ENCODE measurements around the gene RTKN2.

The RTKN2 gene

DNA sequence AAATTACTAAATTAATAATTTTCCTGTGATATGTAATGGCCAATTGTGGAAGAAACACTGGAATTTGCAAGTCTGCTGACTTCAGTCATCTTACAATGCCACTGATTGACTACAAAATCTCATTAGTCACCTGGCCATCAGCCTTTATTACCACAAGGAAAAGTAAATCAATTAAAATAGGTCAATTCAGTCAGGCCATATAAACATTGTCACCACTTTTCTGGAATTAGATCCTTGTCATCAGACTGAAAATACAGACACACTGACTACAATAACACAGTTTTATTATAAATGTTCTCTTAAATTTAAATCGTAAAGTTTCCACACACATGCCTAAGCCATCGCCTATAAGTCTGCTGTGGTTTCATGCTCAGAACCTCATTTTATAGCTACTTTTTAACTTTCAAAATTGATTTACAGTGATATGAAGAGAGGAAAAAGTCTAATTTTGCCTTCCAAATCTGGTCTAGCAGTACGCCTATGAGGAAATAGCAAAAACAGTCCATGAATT is 54.2 kb downstream of the RTKN2 start:
- DNase-seq = no peak

- no peak for DNase-seq
These were observed 62.8 kb downstream of the RTKN2 start for GRCh38 chr10:62205750-62206399.

- no peak for DNase-seq
These were observed 69.1 kb downstream of the RTKN2 start for GRCh38 chr10:62199584-62199983.

DNA sequence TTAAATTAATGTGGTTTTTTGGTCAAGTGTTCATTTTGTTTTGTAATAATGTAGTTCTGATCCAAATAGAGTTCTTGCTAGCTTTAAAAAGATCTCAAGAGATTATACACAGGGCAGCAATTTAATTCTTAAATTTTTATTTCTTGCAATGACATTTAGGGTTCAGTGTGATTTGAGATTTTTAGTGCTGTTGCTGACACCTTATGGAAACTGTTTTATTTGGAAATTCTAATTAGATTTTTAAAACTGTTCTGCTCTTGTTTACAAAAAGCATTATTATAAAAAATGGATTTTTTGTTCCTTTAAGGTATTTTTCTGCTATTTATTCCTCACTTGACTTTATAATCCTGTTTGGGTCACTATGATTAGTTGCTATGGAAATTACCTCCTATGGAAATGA is 72.1 kb downstream of the RTKN2 start:
- no peak for DNase-seq

DNA sequence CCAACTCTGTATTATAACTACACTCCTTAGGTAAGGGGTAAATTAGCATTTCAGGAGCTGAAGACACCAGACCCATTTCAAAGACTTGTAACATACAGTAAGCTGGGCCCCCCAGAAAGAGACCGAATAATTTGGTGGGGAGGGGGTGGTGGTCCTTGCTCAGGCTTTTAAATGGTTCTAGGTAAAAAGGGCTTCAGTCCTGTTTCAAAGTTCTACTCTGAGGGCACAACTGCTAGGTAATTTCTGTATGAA is 73.0 kb downstream of the RTKN2 start:
- no peak for DNase-seq

DNA sequence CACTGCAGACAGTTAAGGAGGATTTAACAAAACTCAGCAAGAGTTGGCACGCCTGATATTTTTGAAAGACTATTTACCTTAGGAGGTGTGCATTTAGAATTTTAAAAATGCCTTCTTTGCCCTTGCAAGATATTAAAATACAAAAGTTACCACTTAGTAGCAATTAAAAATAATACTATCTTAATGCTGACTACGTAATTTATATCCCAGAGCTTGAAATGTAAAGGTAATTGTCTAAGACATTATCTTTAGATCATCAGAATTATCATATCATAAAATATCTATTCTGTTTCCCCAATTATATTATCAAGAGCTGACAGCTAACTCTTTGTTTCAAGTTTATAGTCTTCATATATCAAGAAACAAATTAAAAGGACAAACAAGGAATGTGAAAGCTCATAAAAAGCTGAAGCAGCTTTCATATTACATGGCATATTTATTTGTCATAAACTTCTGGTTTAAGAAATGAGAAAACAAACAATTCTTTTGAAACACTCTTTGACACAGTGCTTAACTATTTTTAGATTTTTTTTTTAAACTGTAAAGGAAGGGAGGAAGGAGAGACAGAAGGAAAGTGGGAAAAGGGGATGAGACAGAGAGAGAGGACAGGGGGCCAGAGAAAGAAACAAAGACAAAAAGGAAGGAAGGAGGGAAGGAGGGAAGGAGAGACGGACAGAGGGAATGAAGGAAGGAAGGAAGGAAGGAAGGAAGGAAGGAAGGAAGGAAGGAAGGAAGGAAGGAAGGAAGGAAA is 73.5 kb downstream of the RTKN2 start:
- DNase-seq = no peak

DNA sequence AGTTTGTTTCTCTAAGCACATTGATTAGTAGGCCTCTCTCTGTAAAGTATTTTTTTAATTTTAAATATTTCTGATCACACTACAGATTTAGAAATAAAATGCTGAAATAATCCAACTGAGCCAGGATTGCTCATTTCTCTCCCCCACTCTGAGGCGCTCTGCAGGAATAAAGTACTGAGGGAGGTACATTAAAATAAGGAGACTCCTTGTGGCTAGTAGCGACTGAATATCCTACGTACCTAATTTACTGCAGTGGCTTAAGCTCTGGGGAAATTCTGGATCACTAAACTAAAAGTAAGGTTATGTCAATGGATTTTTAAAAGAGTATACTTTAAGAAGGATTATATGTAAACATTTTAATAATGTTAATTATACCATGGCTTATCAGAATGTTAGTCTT is 75.2 kb downstream of the RTKN2 start:
- DNase-seq = no peak

GRCh38 chr10:62189131-62189530 is 79.5 kb downstream of the RTKN2 start:
- no peak for DNase-seq

- DNase-seq = no peak
These were observed 80.5 kb downstream of the RTKN2 start for GRCh38 chr10:62188021-62188616.

DNA sequence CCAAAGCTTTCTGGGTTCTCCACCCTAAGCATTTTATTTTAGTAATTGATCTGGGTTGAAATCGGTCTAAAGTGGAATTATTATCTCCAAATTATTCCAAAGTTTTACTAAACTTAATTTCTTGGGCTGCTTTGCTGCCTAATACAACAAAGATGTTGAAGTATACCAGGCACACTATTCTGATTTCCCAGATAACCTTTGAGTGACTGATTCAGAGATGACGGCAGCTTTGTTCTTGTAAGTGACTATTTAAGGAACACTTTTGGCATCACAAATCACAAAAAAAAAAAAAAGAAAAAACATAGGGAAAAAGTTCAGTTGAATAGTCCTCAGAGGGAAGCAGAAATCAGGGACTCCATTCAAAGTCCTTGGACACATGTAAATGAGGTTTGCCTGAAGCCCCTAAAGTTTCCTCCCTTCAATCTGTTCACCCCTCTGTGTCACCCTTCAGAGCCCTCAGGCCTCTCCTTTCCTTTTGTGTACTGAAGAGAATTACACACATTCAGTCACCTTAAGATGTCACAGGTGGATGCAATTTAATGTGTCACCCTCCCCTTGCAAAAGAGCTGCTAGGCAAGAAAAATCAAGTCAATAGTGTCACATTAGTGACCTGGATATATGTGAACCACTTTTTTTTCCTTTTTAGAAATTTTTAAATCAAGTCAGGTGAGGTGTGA is 81.5 kb downstream of the RTKN2 start:
- DNase-seq = no peak

GRCh38 chr10:62185919-62186692 is 82.5 kb downstream of the RTKN2 start:
- DNase-seq = no peak

- DNase-seq = no peak
These were observed 84.5 kb downstream of the RTKN2 start for GRCh38 chr10:62183857-62184795.

DNA sequence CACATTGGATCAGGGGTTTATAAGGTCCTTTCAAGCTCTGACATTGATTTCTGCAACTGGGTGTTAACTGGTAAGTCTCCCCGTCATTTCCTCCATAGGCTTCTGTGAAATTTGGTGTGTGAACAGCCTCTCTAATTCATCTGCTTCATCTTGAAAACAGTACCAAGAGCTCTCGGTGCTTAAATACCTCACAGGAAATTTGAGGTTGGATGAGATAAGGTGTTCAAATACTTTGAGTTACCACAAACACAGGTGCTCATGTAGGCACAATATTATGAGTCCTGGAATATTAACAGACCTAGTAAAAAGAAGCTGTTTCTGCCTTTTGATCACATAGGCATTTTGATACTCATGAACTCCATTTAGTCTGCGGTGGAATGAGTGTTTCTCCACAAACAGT is 85.2 kb downstream of the RTKN2 start:
- DNase-seq = no peak

- no peak for DNase-seq
These were observed 86.0 kb downstream of the RTKN2 start for GRCh38 chr10:62182595-62182994.

GRCh38 chr10:62182171-62182570 is 86.5 kb downstream of the RTKN2 start:
- no peak for DNase-seq

DNA sequence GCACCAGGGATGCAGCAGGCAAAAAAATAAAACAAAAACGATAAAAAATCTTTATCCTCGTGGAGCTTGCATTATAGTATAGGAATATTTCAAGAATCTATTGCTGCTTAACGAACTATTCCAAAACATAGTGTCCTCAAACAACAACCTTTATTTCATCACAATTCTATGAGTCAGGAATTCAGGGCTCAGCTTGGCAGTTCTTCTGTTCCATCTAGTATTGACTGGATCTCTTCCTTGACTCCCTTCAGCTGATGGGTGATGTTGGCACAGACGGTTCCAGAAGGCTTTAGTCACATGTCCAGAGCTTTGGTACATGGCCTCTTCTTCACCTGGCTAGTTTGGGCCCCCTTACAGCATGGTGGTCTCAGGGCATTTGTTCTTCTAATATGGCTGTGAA is 88.0 kb downstream of the RTKN2 start:
- DNase-seq = no peak

DNA sequence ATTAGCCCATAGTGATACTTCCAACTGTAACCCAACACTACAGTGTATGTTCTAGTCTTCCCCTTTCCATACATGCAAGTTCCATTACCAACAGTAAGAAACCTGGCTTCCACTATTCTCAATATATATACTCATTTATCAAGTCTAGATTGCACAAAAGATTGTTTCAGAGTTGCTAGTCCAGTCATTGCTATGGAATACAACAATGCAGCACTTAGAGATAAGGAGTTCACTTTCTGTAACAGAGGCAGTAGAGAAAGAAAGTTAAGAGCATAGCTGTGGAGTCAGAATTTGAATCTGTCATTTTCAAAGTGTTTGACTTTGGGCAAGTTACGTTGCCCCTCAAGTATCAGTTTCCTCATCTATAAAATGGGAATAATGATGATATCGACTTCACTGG is 90.1 kb downstream of the RTKN2 start:
- no peak for DNase-seq

GRCh38 chr10:62177111-62177510 is 91.5 kb downstream of the RTKN2 start:
- DNase-seq = no peak

- no peak for DNase-seq
These were observed 93.4 kb downstream of the RTKN2 start for GRCh38 chr10:62175251-62175650.

DNA sequence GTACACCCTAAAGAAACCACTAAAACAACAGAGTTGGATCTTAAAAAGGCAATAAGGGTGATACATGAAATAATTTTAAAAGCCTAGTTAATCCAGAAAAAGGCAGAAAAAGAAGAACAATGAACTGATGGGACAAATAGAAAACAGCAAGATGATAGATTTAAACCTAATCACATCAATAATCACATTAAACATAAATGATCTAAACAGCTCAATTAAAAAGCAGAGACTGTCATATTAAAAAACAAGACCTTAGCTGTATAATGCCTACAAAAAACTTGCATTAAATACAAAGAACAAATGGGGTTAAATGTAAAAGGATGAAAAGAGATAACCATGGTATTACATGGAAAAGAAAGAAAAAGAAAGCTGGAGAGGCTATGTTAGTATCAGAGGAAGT is 96.2 kb downstream of the RTKN2 start:
- DNase-seq = no peak

GRCh38 chr10:62171791-62172190 is 96.9 kb downstream of the RTKN2 start:
- DNase-seq = no peak

- no peak for DNase-seq
These were observed 97.9 kb downstream of the RTKN2 start for GRCh38 chr10:62170732-62171131.
